CD4-positive, alpha-beta T cell (primary cell): ENCODE measurements around the gene TPSAB1. TPM values are rescaled to one million over a fixed set of nuclear protein-coding genes. Genes with fewer than 3 reads are reported as not detected.

Experiments
- ATAC-seq: fragments of 200-7000 bp; cut with Tn5 transposase; one replicate; pipeline ENCODE4 v1.10.0; 2022; ENCODE audit warnings: mild to moderate bottlenecking; ENCODE audit not compliant: poor library complexity
- CTCF ChIA-PET: fragments of 350-600 bp; sonication (Branson Sonifier 250); formaldehyde crosslinking; loops from one replicate; lab custom pipeline; 2021; ENCODE audit warnings: antibody characterized with exemption, inconsistent platforms; lab: Charles Lee
- POLR2A ChIA-PET: fragments of 350-600 bp; sonication (Branson Sonifier 250); formaldehyde crosslinking; loops from one replicate; lab custom pipeline; 2021; ENCODE audit warnings: antibody characterized with exemption, inconsistent platforms; lab: Charles Lee
- DNase-seq, 14 experiments: peaks; one replicate each; pipeline ENCODE4 v3.0.0-alpha.2; 2013 to 2020; ENCODE audit warnings: mixed read lengths in 2 of 14
- H3K27ac ChIP-seq, 2 donors: one replicate each; pipeline versions ENCODE4 v1.5.1 to v1.7.0; 2013; ENCODE audit warnings: low read length in 2 of 2, low read depth in 1 of 2, mild to moderate bottlenecking in 1 of 2
- H3K27me3 ChIP-seq, 2 experiments: 1 replicate in 1 of 2; 2 replicates in 1 of 2; pipeline versions ENCODE4 v1.6.1 to v1.7.0; 2013; ENCODE audit warnings: low read length in 2 of 2, control low read depth in 1 of 2, mild to moderate bottlenecking in 1 of 2, moderate library complexity in 1 of 2; ENCODE audit not compliant: insufficient read depth in 2 of 2, control insufficient read depth in 1 of 2
- H3K36me3 ChIP-seq: one replicate; pipeline ENCODE4 v1.6.1; 2013; ENCODE audit warnings: low read length, control low read depth; ENCODE audit not compliant: insufficient read depth
- H3K4me1 ChIP-seq: one replicate; pipeline ENCODE4 v1.6.1; 2013; ENCODE audit warnings: low read length, control low read depth; ENCODE audit not compliant: insufficient read depth
- H3K4me3 ChIP-seq: one replicate; pipeline ENCODE4 v1.5.1; 2013; ENCODE audit warnings: mild to moderate bottlenecking, low read length, moderate library complexity
- H3K9me3 ChIP-seq, 2 experiments: 1 replicate in 1 of 2; 2 replicates in 1 of 2; pipeline versions ENCODE4 v1.6.1 to v1.7.0; 2013; ENCODE audit warnings: low read length in 2 of 2, mild to moderate bottlenecking in 2 of 2, control low read depth in 1 of 2, moderate library complexity in 1 of 2; ENCODE audit not compliant: control insufficient read depth in 1 of 2, insufficient read depth in 1 of 2
- H3K27ac Mint-ChIP-seq: one replicate; pipeline ENCODE4 v1.8.0; 2020; ENCODE audit warnings: mixed read lengths
- H3K27me3 Mint-ChIP-seq: one replicate; pipeline ENCODE4 v1.8.0; 2021; ENCODE audit warnings: mixed read lengths
- H3K36me3 Mint-ChIP-seq: one replicate; pipeline ENCODE4 v1.8.0; 2021; ENCODE audit warnings: low read depth, mixed read lengths
- H3K4me1 Mint-ChIP-seq: one replicate; pipeline ENCODE4 v1.8.0; 2021; ENCODE audit warnings: low read depth, mixed read lengths
- H3K4me3 Mint-ChIP-seq: one replicate; pipeline ENCODE4 v1.8.0; 2020; ENCODE audit warnings: mild to moderate bottlenecking, mixed read lengths
- H3K9me3 Mint-ChIP-seq: one replicate; pipeline ENCODE4 v1.8.0; 2020; ENCODE audit warnings: mixed read lengths
- intact Hi-C, 2 experiments: fragments of 100-400 bp; cut with DNase I in 1 of 2; cut with micrococcal nuclease in 1 of 2; formaldehyde crosslinking; loops; one replicate each; pipeline versions ENCODE4 v1.15.1 to v1.9.0; 2023 to 2025; cut with DNase I, micrococcal nuclease
- total RNA-seq, 174 experiments: library from RNA in 2 of 174; stranded (reverse) in 2 of 174; gene quantifications; one replicate each; pipeline ENCODE4 v1.2.3 and lab custom pipeline; 2021 to 2026
- TF ChIP-seq, protein P1 (sequence below): fragments of 200-600 bp; IDR thresholded peaks from one replicate; pipeline ENCODE4 v1.8.0; 2022; ENCODE audit warnings: antibody characterized with exemption, mild to moderate bottlenecking

TPSAB1 gene
- total RNA-seq, 2 experiments from 2014 or later = 0.22 TPM; not detected in 1

DNA sequence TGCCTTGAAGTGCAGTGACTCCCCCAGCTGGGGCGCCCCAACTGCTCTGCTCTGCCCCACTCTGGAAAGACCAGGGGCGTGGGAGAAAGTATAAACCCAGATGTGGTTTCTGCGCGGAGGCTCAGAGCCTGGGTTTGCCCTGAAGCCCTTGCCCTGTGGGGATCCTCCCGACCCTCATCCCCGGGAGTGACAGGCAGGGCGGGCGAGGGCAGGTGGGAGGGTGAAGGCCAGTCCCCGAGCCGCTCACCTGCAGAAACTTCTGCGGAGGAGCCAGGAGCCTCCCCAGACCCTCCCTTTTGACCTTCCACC, 19.2 kb downstream of the TPSAB1 start:
- TF ChIP-seq, protein P1, sequence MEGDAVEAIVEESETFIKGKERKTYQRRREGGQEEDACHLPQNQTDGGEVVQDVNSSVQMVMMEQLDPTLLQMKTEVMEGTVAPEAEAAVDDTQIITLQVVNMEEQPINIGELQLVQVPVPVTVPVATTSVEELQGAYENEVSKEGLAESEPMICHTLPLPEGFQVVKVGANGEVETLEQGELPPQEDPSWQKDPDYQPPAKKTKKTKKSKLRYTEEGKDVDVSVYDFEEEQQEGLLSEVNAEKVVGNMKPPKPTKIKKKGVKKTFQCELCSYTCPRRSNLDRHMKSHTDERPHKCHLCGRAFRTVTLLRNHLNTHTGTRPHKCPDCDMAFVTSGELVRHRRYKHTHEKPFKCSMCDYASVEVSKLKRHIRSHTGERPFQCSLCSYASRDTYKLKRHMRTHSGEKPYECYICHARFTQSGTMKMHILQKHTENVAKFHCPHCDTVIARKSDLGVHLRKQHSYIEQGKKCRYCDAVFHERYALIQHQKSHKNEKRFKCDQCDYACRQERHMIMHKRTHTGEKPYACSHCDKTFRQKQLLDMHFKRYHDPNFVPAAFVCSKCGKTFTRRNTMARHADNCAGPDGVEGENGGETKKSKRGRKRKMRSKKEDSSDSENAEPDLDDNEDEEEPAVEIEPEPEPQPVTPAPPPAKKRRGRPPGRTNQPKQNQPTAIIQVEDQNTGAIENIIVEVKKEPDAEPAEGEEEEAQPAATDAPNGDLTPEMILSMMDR = no peak
- H3K27me3 ChIP-seq = peaks cover 30 to 36% of the 10 kb centered on the region in 2 experiments

DNA sequence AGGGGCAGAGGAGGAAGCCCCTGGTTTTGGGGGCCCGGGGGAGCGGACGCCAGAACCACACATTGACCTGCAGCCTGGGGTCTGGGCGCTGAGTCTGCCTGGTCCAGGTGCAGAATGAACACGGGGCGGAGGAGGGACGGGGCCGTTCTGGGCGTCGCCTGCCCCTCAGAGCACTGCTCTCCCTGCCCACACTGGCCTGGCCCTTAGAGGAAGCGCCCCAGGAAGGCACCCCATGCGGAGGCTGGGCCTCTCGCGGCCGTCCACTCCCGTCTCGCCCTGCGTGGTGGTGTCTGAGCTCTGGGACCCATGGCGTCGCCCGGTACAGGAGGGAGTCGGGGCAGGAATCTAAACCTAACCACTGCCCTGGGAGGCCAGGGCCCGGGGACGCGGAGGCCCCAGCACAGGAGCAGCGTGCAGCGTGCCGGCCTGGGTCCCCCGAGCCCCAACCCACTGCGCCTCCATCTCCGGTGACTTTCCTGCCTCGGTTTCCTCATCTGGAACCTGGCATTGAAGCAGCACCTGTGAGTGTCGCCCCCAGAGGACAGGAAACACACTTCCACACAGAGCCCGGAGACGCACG, 19.7 kb downstream of the TPSAB1 start:
- ChIA-PET CTCF (no interaction called here), POLR2A (no interaction called here)
- Histone ChIP-seq H3K9me3 (peaks cover 0 to 11% of the 10 kb centered on the region in 2 experiments), H3K27me3 (peaks cover 30 to 36% of the 10 kb centered on the region in 2 experiments), H3K36me3 (no peaks in the 10 kb centered on the region), H3K27ac (no peak overlapping the region), H3K4me3 (no peak overlapping the region), H3K4me1 (peaks cover 11% of the 10 kb centered on the region)
- H3K27me3 Mint-ChIP-seq = peaks cover 23% of the 10 kb centered on the region
- H3K9me3 Mint-ChIP-seq = no peaks in the 10 kb centered on the region
- ATAC-seq (no peak), DNase-seq (no peak)
- H3K4me3 Mint-ChIP-seq = no peak overlapping the region
- intact Hi-C loops = no loop called here
- H3K27ac Mint-ChIP-seq = no peak overlapping the region
- no peaks in the 10 kb centered on the region for H3K36me3 Mint-ChIP-seq
- H3K4me1 Mint-ChIP-seq = peaks cover 5% of the 10 kb centered on the region
- TF ChIP-seq, protein P1 = no peak

More for the DNA sequence above, 19.2 kb downstream of the TPSAB1 start:
- ATAC-seq (no peak), DNase-seq (no peak)
- Histone ChIP-seq H3K36me3 (no peaks in the 10 kb centered on the region), H3K27ac (no peak overlapping the region), H3K4me3 (no peak overlapping the region), H3K4me1 (peaks cover 11% of the 10 kb centered on the region), H3K9me3 (peaks cover 0 to 11% of the 10 kb centered on the region in 2 experiments)
- Mint-ChIP-seq H3K4me3 (no peak overlapping the region), H3K27me3 (peaks cover 23% of the 10 kb centered on the region), H3K27ac (no peak overlapping the region), H3K9me3 (no peaks in the 10 kb centered on the region), H3K4me1 (peaks cover 5% of the 10 kb centered on the region), H3K36me3 (no peaks in the 10 kb centered on the region)
- POLR2A ChIA-PET = no interaction called here
- intact Hi-C loops = no loop called here
- CTCF ChIA-PET = no interaction called here

DNA sequence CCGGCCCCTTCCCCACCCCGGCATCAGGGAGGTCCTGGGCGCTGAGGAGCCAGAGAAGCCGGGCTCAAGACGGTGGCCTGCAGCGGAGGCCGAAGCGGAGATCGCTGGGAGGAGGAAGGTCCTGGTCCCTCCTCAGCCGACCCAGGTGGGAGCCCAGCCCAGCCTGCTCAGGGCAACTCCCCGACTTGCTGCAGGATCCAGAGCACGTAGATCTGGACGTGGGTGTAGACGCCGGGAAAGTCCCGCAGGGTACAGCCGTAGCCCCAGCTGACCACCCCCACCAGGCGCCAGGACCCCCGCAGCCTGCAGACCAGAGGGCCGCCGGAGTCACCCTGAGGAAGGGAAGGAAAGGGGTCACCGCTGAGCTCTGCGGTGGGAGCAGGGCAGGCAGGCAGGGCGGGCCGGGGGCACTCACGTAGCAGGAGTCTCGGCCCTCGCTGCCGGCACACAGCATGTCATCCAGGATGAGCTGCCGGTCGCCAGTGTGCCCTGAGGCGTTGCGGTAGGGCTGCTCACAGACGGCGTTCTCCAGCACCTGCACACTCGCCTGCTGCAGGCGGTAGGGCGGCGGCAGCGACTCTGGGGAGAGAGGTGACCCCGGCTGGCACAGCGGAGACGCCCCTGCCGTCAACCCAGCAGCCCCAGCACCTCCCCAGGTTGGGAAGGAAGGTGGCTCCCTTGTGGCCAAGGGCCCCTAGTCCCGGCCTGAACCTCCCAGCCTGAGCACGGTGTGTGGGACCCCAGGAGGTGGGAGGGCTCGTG, 20.8 kb downstream of the TPSAB1 start:
- no peak overlapping the region for H3K27ac Mint-ChIP-seq

More for the DNA sequence above, 20.8 kb downstream of the TPSAB1 start:
- Mint-ChIP-seq H3K27me3 (peaks cover 23% of the 10 kb centered on the region), H3K9me3 (no peaks in the 10 kb centered on the region), H3K36me3 (no peaks in the 10 kb centered on the region), H3K4me1 (peaks cover 5% of the 10 kb centered on the region), H3K4me3 (no peak overlapping the region)
- ChIA-PET POLR2A (no interaction called here), CTCF (no interaction called here)
- peaks cover 30 to 36% of the 10 kb centered on the region in 2 experiments for H3K27me3 ChIP-seq
- H3K27ac ChIP-seq = no peak overlapping the region
- ATAC-seq = no peak
- H3K4me3 ChIP-seq = no peak overlapping the region
- no peaks in the 10 kb centered on the region for H3K36me3 ChIP-seq
- intact Hi-C loops = no loop called here
- DNase-seq = no peak
- TF ChIP-seq, protein P1 = no peak
- peaks cover 0 to 11% of the 10 kb centered on the region in 2 experiments for H3K9me3 ChIP-seq
- peaks cover 11% of the 10 kb centered on the region for H3K4me1 ChIP-seq
